ENCODE results near the gene NEMF. TPM values are rescaled to one million over a fixed set of nuclear protein-coding genes. Genes with fewer than 3 reads are reported as not detected.
"Not testable (repeated sequence)": the region's sequence is repeated elsewhere in the genome, so short reads cannot be mapped to it uniquely, and the experiment has no call there.

NEMF gene
- total RNA-seq, 4 donors from 2014 or later = 31.3 to 95.2 (median 55.9) TPM

- WGBS, 2 donors = 0% methylated on average over 1 of the region's 1 CpG
- no peak overlapping the region for H3K4me3 ChIP-seq (ENCODE audit: low read depth, poor library complexity, severe bottlenecking)
- no peak for DNase-seq (ENCODE audit: low spot score in 2 of 2)
- intact Hi-C loops (cut with DNase I; ENCODE audit: low total_unique reads) = no loop called here
- TF ChIP-seq CTCF (IDR thresholded peaks at IDR 0.05) (no peak), POLR2A (IDR thresholded peaks at IDR 0.05) (no peak)
Observed at GRCh38 chr14:49808780-49809179, 43.8 kb downstream of the NEMF start.

GRCh38 chr14:49796025-49796424 lies 56.6 kb downstream of the NEMF start:
- DNase-seq (ENCODE audit: low spot score in 2 of 2) = no peak
- H3K4me3 ChIP-seq (ENCODE audit: low read depth, poor library complexity, severe bottlenecking) = no peak overlapping the region
- TF ChIP-seq POLR2A (IDR thresholded peaks at IDR 0.05) (no peak), CTCF (IDR thresholded peaks at IDR 0.05) (no peak)
- intact Hi-C loops (cut with DNase I; ENCODE audit: low total_unique reads) = no loop called here
- WGBS, 2 donors = 90 to 92% methylated on average over 2 of the region's 2 CpGs

GRCh38 chr14:49792618-49793017 lies 60.0 kb downstream of the NEMF start:
- no peak for DNase-seq (ENCODE audit: low spot score in 2 of 2)
- intact Hi-C loops (cut with DNase I; ENCODE audit: low total_unique reads) = no loop called here
- H3K4me3 ChIP-seq (ENCODE audit: low read depth, poor library complexity, severe bottlenecking) = no peak overlapping the region
- 0 to 7% methylated on average over 1 of the region's 1 CpG for WGBS, 2 donors
- TF ChIP-seq CTCF (IDR thresholded peaks at IDR 0.05) (no peak), POLR2A (IDR thresholded peaks at IDR 0.05) (no peak)

GRCh38 chr14:49786315-49786714 lies 66.3 kb downstream of the NEMF start:
- intact Hi-C loops (cut with DNase I; ENCODE audit: low total_unique reads) = no loop called here
- WGBS, 2 donors = 98 to 100% methylated on average over 2 of the region's 2 CpGs
- TF ChIP-seq POLR2A (IDR thresholded peaks at IDR 0.05) = no peak
- no peak for TF ChIP-seq CTCF (IDR thresholded peaks at IDR 0.05)
- no peak for DNase-seq (ENCODE audit: low spot score in 2 of 2)
- no peak overlapping the region for H3K4me3 ChIP-seq (ENCODE audit: low read depth, poor library complexity, severe bottlenecking)

GRCh38 chr14:49783394-49784014 lies 69.1 kb downstream of the NEMF start:
- WGBS, 2 donors = 83 to 88% methylated on average over 3 of the region's 3 CpGs
- no peak for DNase-seq (ENCODE audit: low spot score in 2 of 2)
- intact Hi-C loops (cut with DNase I; ENCODE audit: low total_unique reads) = no loop called here
- no peak overlapping the region for H3K4me3 ChIP-seq (ENCODE audit: low read depth, poor library complexity, severe bottlenecking)
- TF ChIP-seq POLR2A (IDR thresholded peaks at IDR 0.05) (no peak), CTCF (IDR thresholded peaks at IDR 0.05) (no peak)

GRCh38 chr14:49781040-49781439 lies 71.5 kb downstream of the NEMF start:
- 93 to 94% methylated on average over 7 of the region's 7 CpGs for WGBS, 2 donors
- H3K4me3 ChIP-seq (ENCODE audit: low read depth, poor library complexity, severe bottlenecking); intact Hi-C loops (cut with DNase I; ENCODE audit: low total_unique reads); DNase-seq (ENCODE audit: low spot score in 2 of 2): not testable (repeated sequence)
